Subcutaneous adipose tissue (tissue), 4 donors: ENCODE data around the gene PSENEN. TPM values are rescaled to one million over a fixed set of nuclear protein-coding genes. Genes with fewer than 3 reads are reported as not detected.

Experiments used
- total RNA-seq, 4 donors: library from RNA; depleted of rRNA; stranded (reverse); fragments of >200 nt; gene quantifications; one replicate each; pipeline ENCODE4 v1.1.0, GENCODE V29; 2016
- TF ChIP-seq, protein P1 (sequence below): fragments of 450-650 bp; IDR thresholded peaks from one replicate; pipeline ENCODE4 v1.5.1; 2016; ENCODE audit warnings: low read depth, mild to moderate bottlenecking, control low read depth, antibody characterized with exemption, moderate library complexity

The PSENEN gene
- total RNA-seq, 4 donors from 2014 or later = 23.4 to 71.3 (median 35.7) TPM

DNA sequence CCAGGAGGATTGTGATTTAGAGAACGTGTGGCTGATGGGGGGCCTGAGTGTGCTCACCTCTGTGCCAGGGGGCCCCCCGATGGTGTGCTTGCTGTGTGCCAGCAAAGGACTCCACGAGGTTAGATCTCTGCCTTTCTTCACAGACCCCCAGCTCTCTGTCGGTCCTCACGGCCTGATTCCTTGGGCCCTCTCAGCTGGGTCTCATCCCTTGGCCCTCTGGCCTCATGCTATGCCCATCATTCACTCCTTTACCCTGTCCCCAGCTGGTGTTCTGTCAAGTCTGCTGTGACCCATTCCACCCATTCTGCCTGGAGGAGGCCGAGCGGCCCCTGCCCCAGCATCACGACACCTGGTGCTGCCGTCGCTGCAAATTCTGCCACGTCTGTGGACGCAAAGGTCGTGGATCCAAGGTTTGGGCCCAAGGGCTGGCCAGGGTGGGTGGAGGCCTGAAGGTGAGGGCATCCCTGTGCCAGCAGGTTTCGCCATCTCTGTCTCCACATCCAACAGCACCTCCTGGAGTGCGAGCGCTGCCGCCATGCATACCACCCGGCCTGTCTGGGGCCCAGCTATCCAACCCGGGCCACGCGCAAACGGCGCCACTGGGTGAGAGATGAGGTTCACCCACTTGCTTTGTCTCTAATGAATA is 20.1 kb upstream of the PSENEN start:
- TF ChIP-seq, protein P1, sequence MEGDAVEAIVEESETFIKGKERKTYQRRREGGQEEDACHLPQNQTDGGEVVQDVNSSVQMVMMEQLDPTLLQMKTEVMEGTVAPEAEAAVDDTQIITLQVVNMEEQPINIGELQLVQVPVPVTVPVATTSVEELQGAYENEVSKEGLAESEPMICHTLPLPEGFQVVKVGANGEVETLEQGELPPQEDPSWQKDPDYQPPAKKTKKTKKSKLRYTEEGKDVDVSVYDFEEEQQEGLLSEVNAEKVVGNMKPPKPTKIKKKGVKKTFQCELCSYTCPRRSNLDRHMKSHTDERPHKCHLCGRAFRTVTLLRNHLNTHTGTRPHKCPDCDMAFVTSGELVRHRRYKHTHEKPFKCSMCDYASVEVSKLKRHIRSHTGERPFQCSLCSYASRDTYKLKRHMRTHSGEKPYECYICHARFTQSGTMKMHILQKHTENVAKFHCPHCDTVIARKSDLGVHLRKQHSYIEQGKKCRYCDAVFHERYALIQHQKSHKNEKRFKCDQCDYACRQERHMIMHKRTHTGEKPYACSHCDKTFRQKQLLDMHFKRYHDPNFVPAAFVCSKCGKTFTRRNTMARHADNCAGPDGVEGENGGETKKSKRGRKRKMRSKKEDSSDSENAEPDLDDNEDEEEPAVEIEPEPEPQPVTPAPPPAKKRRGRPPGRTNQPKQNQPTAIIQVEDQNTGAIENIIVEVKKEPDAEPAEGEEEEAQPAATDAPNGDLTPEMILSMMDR = no peak

- TF ChIP-seq, protein P1 = no peak
These were observed 18.1 kb upstream of the PSENEN start for GRCh38 chr19:35727053-35727955.

GRCh38 chr19:35727956-35728706 is 17.3 kb upstream of the PSENEN start:
- TF ChIP-seq, protein P1 = no peak

DNA sequence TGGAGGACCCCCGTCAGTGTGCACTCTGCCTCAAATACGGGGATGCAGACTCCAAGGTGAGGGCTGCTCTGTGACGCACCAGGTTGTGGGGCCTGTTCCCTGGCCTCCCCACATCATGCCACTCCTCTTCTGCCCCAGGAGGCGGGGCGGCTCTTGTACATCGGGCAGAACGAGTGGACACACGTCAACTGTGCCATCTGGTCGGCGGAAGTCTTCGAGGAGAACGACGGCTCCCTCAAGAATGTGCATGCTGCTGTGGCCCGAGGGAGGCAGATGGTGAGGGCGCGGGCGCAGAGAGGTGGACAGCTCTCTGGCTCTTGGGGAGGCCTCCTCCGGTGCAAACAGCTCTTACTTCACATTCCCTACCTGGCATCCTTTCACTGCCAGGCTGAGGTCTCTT is 16.4 kb upstream of the PSENEN start:
- TF ChIP-seq, protein P1 = no peak

GRCh38 chr19:35729763-35730162 is 15.7 kb upstream of the PSENEN start:
- TF ChIP-seq, protein P1 = no peak

- TF ChIP-seq, protein P1 = no peak
These were observed 15.1 kb upstream of the PSENEN start for GRCh38 chr19:35730326-35730725.

- TF ChIP-seq, protein P1 = no peak
These were observed 14.1 kb upstream of the PSENEN start for GRCh38 chr19:35731353-35731752.
